GM12878 (cell line): Measurements from ENCODE around the gene FNDC3A. TPM values are rescaled to one million over a fixed set of nuclear protein-coding genes. Genes with fewer than 3 reads are reported as not detected.

Experiments
- BRCA1 ChIP-seq: IDR thresholded peaks from 2 replicates; pipeline ENCODE4 v1.6.1; 2011; ENCODE audit warnings: low read depth, low read length, improper control_type of control experiment
- CBX5 ChIP-seq: sonication (generic); IDR thresholded peaks from 2 replicates; pipeline ENCODE4 v1.6.1; 2016; ENCODE audit warnings: low read depth, moderate library complexity, mild to moderate bottlenecking, inconsistent platforms
- EP300 ChIP-seq, 2 experiments: fragments of 150-350 bp in 1 of 2; IDR thresholded peaks; 2 replicates each; pipeline ENCODE4 v1.6.1; 2011 to 2012; ENCODE audit warnings: low read depth in 2 of 2, low read length in 2 of 2, borderline replicate concordance in 1 of 2, improper control_type of control experiment in 1 of 2, inconsistent platforms in 1 of 2; ENCODE audit not compliant: control insufficient read depth in 1 of 2
- GABPA ChIP-seq: IDR thresholded peaks from 2 replicates; pipeline ENCODE4 v1.6.1; 2014; ENCODE audit warnings: antibody characterized with exemption, low read depth, mild to moderate bottlenecking, inconsistent platforms
- HCFC1 ChIP-seq: fragments of 150-350 bp; IDR thresholded peaks from 2 replicates; pipeline ENCODE4 v1.6.1; 2014; ENCODE audit warnings: low read length
- RBBP5 ChIP-seq: fragments of 200-600 bp; sonication (generic); conservative IDR thresholded peaks from 2 replicates; pipeline ENCODE4 v1.6.1; 2016
- RUNX3 ChIP-seq: IDR thresholded peaks from 2 replicates; pipeline ENCODE4 v1.6.1; 2012; ENCODE audit warnings: low read length, inconsistent platforms
- SMARCA5 ChIP-seq: fragments of 450-650 bp; IDR thresholded peaks from 2 replicates; pipeline ENCODE4 v1.6.1; 2017; ENCODE audit warnings: mild to moderate bottlenecking
- SRF ChIP-seq, 2 experiments: IDR thresholded peaks; 2 replicates each; pipeline ENCODE4 v1.6.1; 2011; ENCODE audit warnings: low read depth in 2 of 2, low read length in 2 of 2, mild to moderate bottlenecking in 1 of 2, moderate library complexity in 1 of 2
- polyA plus RNA-seq, 11 experiments: library from polyadenylated mRNA; depleted of rRNA in 4 of 11; unstranded in 6 of 11; stranded (reverse) in 5 of 11; fragments of >200 nt; fragmentation: Nextera tagmentation in 4 of 11; fragmentation: Illumina TruSeq in 1 of 11; extraction: Ambion mirVana in 4 of 11; extraction: Trizol in 1 of 11; gene quantifications; 1 replicate in 1 of 11; 2 replicates in 10 of 11; pipeline versions ENCODE4 v1.2.1 to v1.2.3, GENCODE V29; 2011 to 2016; ENCODE audit warnings: inconsistent platforms in 2 of 11, missing spikeins in 2 of 11, low read depth in 1 of 11
- total RNA-seq, 4 experiments: library from RNA; depleted of rRNA in 3 of 4; stranded (reverse); fragments of >200 nt in 3 of 4; fragmentation: Illumina TruSeq in 1 of 4; extraction: Trizol in 1 of 4; gene quantifications; 2 replicates each; pipeline versions ENCODE4 v1.2.1 to v1.2.3, GENCODE V29; 2013 to 2021
- TF ChIP-seq, protein P1 (sequence below): fragments of 450-650 bp; IDR thresholded peaks from 2 replicates; pipeline ENCODE4 v1.6.1; 2016; ENCODE audit warnings: mild to moderate bottlenecking, moderate library complexity, borderline replicate concordance
- TF ChIP-seq, protein P2 (sequence below): fragments of 450-650 bp; IDR thresholded peaks from 2 replicates; pipeline ENCODE4 v1.6.1; 2017; ENCODE audit warnings: low read depth, mild to moderate bottlenecking, moderate library complexity
- TF ChIP-seq, protein P3 (sequence below): fragments of 450-650 bp; IDR thresholded peaks from 2 replicates; pipeline ENCODE4 v1.6.1; 2017; ENCODE audit warnings: borderline replicate concordance
- TF ChIP-seq, protein P4 (sequence below): fragments of 450-650 bp; formaldehyde crosslinking; IDR thresholded peaks from 2 replicates; pipeline ENCODE4 v1.4.0; 2022; ENCODE audit warnings: mild to moderate bottlenecking, moderate library complexity
- TF ChIP-seq, protein P5 (sequence below): fragments of 450-650 bp; formaldehyde crosslinking; IDR thresholded peaks from 2 replicates; pipeline ENCODE4 v1.5.0; 2022; ENCODE audit warnings: mild to moderate bottlenecking, missing genetic modification characterization

FNDC3A gene
- total and polyA plus RNA-seq, 10 of the 15 experiments (the other 5 are each of a cell fraction or from before 2014, with no cell fraction given): 6.3 to 46.4 (median 22.8) TPM

DNA sequence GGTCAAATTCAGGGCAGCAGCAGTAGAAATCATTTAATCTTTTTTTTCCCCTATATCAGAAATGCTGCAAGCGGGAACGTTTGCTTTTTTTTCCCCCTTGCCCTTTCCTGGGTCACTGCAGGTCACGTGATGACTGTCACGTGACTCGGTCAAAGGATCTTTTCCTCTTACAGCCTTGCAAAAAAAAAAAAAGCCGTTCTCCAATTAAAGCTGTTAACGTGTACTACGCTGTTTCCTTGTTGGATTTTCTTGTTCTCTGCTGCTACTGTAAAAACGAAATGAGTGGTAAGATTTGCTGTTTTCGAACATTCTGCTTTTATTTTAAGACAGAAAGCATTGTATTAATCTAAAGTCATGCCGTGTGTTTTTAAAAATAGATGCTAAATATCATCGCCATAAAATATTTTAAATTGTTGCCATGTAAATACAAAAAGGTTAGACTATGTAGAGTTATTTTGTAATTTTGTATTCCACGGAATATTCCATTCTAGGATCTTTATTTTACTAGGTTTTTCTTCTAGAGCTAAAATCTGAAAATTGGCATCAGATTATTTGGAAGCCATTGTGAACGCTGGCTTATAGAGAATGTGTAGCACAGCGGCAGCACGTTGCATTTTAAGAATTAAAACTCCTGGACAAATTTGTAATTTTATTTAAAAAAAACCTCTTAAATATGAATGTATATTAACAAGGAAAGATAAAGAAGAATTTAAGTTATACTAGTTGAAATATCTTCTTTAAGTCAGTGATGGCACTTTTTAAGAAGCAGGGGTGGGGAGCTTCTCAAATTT, 134.6 kb downstream of the FNDC3A start (continued):
- TF ChIP-seq, protein P1, sequence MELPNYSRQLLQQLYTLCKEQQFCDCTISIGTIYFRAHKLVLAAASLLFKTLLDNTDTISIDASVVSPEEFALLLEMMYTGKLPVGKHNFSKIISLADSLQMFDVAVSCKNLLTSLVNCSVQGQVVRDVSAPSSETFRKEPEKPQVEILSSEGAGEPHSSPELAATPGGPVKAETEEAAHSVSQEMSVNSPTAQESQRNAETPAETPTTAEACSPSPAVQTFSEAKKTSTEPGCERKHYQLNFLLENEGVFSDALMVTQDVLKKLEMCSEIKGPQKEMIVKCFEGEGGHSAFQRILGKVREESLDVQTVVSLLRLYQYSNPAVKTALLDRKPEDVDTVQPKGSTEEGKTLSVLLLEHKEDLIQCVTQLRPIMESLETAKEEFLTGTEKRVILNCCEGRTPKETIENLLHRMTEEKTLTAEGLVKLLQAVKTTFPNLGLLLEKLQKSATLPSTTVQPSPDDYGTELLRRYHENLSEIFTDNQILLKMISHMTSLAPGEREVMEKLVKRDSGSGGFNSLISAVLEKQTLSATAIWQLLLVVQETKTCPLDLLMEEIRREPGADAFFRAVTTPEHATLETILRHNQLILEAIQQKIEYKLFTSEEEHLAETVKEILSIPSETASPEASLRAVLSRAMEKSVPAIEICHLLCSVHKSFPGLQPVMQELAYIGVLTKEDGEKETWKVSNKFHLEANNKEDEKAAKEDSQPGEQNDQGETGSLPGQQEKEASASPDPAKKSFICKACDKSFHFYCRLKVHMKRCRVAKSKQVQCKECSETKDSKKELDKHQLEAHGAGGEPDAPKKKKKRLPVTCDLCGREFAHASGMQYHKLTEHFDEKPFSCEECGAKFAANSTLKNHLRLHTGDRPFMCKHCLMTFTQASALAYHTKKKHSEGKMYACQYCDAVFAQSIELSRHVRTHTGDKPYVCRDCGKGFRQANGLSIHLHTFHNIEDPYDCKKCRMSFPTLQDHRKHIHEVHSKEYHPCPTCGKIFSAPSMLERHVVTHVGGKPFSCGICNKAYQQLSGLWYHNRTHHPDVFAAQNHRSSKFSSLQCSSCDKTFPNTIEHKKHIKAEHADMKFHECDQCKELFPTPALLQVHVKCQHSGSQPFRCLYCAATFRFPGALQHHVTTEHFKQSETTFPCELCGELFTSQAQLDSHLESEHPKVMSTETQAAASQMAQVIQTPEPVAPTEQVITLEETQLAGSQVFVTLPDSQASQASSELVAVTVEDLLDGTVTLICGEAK: peak; percentile 41; the same call in 1 of the 2 replicates
- TF ChIP-seq, protein P2, sequence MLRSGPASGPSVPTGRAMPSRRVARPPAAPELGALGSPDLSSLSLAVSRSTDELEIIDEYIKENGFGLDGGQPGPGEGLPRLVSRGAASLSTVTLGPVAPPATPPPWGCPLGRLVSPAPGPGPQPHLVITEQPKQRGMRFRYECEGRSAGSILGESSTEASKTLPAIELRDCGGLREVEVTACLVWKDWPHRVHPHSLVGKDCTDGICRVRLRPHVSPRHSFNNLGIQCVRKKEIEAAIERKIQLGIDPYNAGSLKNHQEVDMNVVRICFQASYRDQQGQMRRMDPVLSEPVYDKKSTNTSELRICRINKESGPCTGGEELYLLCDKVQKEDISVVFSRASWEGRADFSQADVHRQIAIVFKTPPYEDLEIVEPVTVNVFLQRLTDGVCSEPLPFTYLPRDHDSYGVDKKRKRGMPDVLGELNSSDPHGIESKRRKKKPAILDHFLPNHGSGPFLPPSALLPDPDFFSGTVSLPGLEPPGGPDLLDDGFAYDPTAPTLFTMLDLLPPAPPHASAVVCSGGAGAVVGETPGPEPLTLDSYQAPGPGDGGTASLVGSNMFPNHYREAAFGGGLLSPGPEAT: peak; percentile 92
- TF ChIP-seq, protein P3, sequence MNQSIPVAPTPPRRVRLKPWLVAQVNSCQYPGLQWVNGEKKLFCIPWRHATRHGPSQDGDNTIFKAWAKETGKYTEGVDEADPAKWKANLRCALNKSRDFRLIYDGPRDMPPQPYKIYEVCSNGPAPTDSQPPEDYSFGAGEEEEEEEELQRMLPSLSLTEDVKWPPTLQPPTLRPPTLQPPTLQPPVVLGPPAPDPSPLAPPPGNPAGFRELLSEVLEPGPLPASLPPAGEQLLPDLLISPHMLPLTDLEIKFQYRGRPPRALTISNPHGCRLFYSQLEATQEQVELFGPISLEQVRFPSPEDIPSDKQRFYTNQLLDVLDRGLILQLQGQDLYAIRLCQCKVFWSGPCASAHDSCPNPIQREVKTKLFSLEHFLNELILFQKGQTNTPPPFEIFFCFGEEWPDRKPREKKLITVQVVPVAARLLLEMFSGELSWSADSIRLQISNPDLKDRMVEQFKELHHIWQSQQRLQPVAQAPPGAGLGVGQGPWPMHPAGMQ: no peak
- TF ChIP-seq RUNX3 (peak; percentile 18; the same call in 1 of the 2 replicates), HCFC1 (0 out of 2 replicates have a peak, but pooled peaks have one; percentile 38), EP300 (IDR thresholded peaks at IDR 0.05; ENCODE audit: borderline replicate concordance in 1 of 2, control insufficient read depth in 1 of 2, low read depth in 2 of 2, low read length in 2 of 2) (no peak), SMARCA5 (peak; percentile 21; the same call in 1 of the 2 replicates), BRCA1 (no peak), RBBP5 (no peak), SRF (IDR thresholded peaks at IDR 0.05; ENCODE audit: low read depth in 2 of 2, low read length in 2 of 2) (0 out of 4 replicates have a peak, but pooled peaks of 1 of the 2 experiments have one; percentile 43), CBX5 (0 out of 2 replicates have a peak, but pooled peaks have one; percentile 27), GABPA (peak; percentile 44; the same call in 1 of the 2 replicates)
- TF ChIP-seq, protein P4, sequence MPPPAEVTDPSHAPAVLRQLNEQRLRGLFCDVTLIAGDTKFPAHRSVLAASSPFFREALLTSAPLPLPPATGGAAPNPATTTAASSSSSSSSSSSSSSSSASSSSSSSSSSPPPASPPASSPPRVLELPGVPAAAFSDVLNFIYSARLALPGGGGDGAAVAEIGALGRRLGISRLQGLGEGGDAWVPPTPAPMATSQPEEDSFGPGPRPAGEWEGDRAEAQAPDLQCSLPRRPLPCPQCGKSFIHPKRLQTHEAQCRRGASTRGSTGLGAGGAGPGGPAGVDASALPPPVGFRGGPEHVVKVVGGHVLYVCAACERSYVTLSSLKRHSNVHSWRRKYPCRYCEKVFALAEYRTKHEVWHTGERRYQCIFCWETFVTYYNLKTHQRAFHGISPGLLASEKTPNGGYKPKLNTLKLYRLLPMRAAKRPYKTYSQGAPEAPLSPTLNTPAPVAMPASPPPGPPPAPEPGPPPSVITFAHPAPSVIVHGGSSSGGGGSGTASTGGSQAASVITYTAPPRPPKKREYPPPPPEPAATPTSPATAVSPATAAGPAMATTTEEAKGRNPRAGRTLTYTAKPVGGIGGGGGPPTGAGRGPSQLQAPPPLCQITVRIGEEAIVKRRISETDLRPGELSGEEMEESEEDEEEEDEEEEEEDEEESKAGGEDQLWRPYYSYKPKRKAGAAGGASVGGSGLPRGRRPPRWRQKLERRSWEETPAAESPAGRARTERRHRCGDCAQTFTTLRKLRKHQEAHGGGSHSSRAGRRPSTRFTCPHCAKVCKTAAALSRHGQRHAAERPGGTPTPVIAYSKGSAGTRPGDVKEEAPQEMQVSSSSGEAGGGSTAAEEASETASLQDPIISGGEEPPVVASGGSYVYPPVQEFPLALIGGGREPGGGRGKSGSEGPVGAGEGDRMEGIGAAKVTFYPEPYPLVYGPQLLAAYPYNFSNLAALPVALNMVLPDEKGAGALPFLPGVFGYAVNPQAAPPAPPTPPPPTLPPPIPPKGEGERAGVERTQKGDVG (CRISPR knock-in tag): peak; percentile 94
- TF ChIP-seq, protein P5, sequence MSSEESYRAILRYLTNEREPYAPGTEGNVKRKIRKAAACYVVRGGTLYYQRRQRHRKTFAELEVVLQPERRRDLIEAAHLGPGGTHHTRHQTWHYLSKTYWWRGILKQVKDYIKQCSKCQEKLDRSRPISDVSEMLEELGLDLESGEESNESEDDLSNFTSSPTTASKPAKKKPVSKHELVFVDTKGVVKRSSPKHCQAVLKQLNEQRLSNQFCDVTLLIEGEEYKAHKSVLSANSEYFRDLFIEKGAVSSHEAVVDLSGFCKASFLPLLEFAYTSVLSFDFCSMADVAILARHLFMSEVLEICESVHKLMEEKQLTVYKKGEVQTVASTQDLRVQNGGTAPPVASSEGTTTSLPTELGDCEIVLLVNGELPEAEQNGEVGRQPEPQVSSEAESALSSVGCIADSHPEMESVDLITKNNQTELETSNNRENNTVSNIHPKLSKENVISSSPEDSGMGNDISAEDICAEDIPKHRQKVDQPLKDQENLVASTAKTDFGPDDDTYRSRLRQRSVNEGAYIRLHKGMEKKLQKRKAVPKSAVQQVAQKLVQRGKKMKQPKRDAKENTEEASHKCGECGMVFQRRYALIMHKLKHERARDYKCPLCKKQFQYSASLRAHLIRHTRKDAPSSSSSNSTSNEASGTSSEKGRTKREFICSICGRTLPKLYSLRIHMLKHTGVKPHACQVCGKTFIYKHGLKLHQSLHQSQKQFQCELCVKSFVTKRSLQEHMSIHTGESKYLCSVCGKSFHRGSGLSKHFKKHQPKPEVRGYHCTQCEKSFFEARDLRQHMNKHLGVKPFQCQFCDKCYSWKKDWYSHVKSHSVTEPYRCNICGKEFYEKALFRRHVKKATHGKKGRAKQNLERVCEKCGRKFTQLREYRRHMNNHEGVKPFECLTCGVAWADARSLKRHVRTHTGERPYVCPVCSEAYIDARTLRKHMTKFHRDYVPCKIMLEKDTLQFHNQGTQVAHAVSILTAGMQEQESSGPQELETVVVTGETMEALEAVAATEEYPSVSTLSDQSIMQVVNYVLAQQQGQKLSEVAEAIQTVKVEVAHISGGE: peak; percentile 72
